Stimulated activated naive B cell treated with anti-CD40 and anti-IgM and Interleukin-4, amounts not matched to agents 10 μg/mL and 1 μg/mL and 100 μg/mL, for 72 hours (primary cell): ENCODE data around the gene USHBP1.

Experiments used
- ATAC-seq, 2 donors: fragments of 150-1000 bp; cut with Tn5 transposase; replicated peaks; 2 replicates each; pipeline ENCODE4 v1.10.0; 2021; ENCODE audit warnings: moderate library complexity in 1 of 2
- DNase-seq: peaks from one replicate; pipeline ENCODE4 v3.0.0; 2021
- H3K27ac Mint-ChIP-seq: one replicate; pipeline ENCODE4 v1.8.0; 2022; ENCODE audit warnings: mild to moderate bottlenecking, mixed read lengths
- H3K27me3 Mint-ChIP-seq, 2 donors: one replicate each; pipeline ENCODE4 v1.8.0; 2022; ENCODE audit warnings: mixed read lengths in 2 of 2
- H3K36me3 Mint-ChIP-seq, 2 donors: one replicate each; pipeline ENCODE4 v1.8.0; 2022; ENCODE audit warnings: mixed read lengths in 2 of 2, mild to moderate bottlenecking in 1 of 2
- H3K4me1 Mint-ChIP-seq, 2 donors: one replicate each; pipeline ENCODE4 v1.8.0; 2022; ENCODE audit warnings: mixed read lengths in 2 of 2, mild to moderate bottlenecking in 1 of 2
- H3K4me3 Mint-ChIP-seq, 2 donors: one replicate each; pipeline ENCODE4 v1.8.0; 2022; ENCODE audit warnings: mild to moderate bottlenecking in 2 of 2, mixed read lengths in 2 of 2, moderate library complexity in 1 of 2
- H3K9me3 Mint-ChIP-seq, 2 donors: one replicate each; pipeline ENCODE4 v1.8.0; 2022; ENCODE audit warnings: mixed read lengths in 2 of 2, mild to moderate bottlenecking in 1 of 2

The USHBP1 gene

GRCh38 chr19:17229890-17230289, 34.7 kb downstream of the USHBP1 start:
- DNase-seq (no peak), ATAC-seq (no peak)
- Mint-ChIP-seq H3K36me3 (peaks cover 22 to 38% of the 10 kb centered on the region in 2 donors), H3K4me1 (peaks cover 10 to 19% of the 10 kb centered on the region in 2 donors), H3K27ac (no peak overlapping the region), H3K4me3 (no peak overlapping the region), H3K27me3 (no peaks in the 10 kb centered on the region), H3K9me3 (no peaks in the 10 kb centered on the region)

DNA sequence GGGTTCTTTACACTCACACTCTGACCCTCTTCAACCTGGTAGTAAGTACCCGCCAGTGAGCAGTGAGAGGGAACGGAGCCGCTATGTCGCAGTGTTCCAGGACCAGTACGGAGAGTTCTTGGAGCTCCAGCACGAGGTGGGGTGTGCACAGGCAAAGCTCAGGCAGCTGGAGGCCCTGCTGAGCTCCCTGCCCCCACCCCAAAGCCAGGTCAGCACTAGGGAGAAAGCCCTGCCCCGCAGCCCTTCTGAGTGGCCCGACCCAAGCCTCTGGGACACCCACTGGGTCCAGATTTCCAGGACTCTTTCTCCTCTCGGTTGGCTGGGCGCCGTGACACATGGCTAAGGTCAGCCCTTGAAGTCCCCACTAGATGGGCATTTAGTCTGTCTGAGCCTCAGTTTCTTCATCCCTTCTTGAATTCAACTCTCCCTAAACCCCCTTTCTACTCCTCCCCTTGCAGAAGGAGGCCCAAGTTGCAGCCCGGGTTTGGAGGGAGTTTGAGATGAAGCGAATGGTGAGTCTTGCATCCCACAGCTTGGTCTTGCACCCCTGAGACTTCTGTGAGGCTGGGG, 36.7 kb downstream of the USHBP1 start:
- Mint-ChIP-seq H3K36me3 (peaks cover 22 to 34% of the 10 kb centered on the region in 2 donors), H3K27me3 (no peaks in the 10 kb centered on the region), H3K9me3 (no peaks in the 10 kb centered on the region), H3K4me3 (no peak overlapping the region), H3K4me1 (peaks cover 4 to 12% of the 10 kb centered on the region in 2 donors), H3K27ac (no peak overlapping the region)
- DNase-seq (no peak), ATAC-seq (no peak)

GRCh38 chr19:17226002-17226933, 38.3 kb downstream of the USHBP1 start, which contains the start of gene OCEL1:
TSS of gene OCEL1 (plus strand) at chr19:17226226. CDS start at chr19:17226248, 22 bp downstream.
- Mint-ChIP-seq H3K4me3 (peak within 1 kb of the TSS; percentile 89), H3K4me1 (peaks cover 4 to 12% of the 10 kb centered on the region in 2 donors), H3K36me3 (peaks cover 16 to 22% of the 10 kb centered on the region in 2 donors), H3K27me3 (no peaks in the 10 kb centered on the region), H3K9me3 (no peaks in the 10 kb centered on the region), H3K27ac (peak within 1 kb of the TSS; percentile 92)
- peak; percentile 94 for DNase-seq
- peak; percentile 91 to 93 for ATAC-seq

GRCh38 chr19:17225053-17225452, 39.5 kb downstream of the USHBP1 start:
- DNase-seq (no peak), ATAC-seq (no peak)
- Mint-ChIP-seq H3K4me3 (peak overlapping the region; percentile 36 to 89), H3K36me3 (peaks cover 13 to 18% of the 10 kb centered on the region in 2 donors), H3K4me1 (peaks cover 4 to 12% of the 10 kb centered on the region in 2 donors), H3K9me3 (no peaks in the 10 kb centered on the region), H3K27me3 (no peaks in the 10 kb centered on the region), H3K27ac (peak overlapping the region; percentile 77)

DNA sequence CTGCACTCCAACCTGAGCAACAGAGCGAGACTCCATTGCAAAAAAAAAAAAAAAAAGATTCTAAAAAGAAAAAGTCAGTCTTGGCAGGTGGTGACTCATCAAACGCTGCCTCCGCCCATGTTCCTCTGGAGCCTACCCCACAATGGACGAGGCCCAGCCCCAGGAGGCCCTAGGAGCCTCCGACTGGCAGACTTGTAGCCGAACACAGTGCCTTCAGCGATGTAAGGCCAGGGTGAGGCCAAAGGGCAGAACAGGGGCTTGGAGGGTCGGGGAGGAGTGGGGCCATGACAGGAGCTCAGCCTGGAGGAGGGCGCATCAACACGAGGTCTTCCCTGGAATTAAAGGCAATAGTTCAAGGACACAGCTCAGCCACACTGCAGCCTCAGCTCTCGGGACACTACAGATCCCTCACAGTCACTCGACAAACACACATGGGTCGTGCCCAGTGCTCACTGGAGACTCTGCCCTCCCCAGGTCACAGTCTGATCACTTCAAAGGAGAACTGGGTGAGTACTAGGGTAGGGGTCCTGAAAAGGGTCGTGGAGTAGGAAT, 44.3 kb downstream of the USHBP1 start:
- peaks cover 0 to 2% of the 10 kb centered on the region in 2 donors for H3K9me3 Mint-ChIP-seq
- no peak overlapping the region for H3K27ac Mint-ChIP-seq
- H3K4me1 Mint-ChIP-seq: peaks cover 2 to 21% of the 10 kb centered on the region in 2 donors
- peaks cover 24 to 38% of the 10 kb centered on the region in 2 donors for H3K36me3 Mint-ChIP-seq
- no peaks in the 10 kb centered on the region for H3K27me3 Mint-ChIP-seq
- DNase-seq: no peak
- ATAC-seq: no peak
- no peak overlapping the region for H3K4me3 Mint-ChIP-seq

DNA sequence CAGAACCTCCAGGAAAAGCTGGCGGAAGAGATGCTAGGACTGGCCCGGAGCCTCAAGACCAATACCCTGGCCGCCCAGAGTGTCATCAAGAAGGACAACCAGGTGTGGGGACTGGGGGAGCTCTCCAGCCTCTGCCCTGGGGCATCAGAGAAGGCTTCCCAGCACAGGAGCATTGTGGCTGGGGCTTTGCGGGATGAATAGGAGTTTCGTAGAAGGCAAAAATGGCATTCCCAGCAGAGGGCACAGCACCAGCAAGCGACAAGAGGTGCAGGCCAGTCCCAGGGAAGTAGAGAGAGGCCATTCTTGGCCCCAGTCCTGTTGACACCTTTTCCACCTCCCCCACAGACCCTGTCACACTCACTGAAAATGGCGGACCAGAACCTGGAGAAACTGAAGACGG, 45.3 kb downstream of the USHBP1 start:
- no peak for DNase-seq
- peaks cover 0 to 2% of the 10 kb centered on the region in 2 donors for H3K9me3 Mint-ChIP-seq
- no peak for ATAC-seq
- peaks cover 6 to 28% of the 10 kb centered on the region in 2 donors for H3K4me1 Mint-ChIP-seq
- H3K36me3 Mint-ChIP-seq: peaks cover 24 to 38% of the 10 kb centered on the region in 2 donors
- H3K27me3 Mint-ChIP-seq: no peaks in the 10 kb centered on the region
- H3K27ac Mint-ChIP-seq: peak overlapping the region; percentile 15
- H3K4me3 Mint-ChIP-seq: no peak overlapping the region

GRCh38 chr19:17216058-17216670, 48.4 kb downstream of the USHBP1 start:
- H3K9me3 Mint-ChIP-seq: peaks cover 0 to 2% of the 10 kb centered on the region in 2 donors
- H3K27ac Mint-ChIP-seq: peak overlapping the region; percentile 94
- H3K4me1 Mint-ChIP-seq: peaks cover 9 to 29% of the 10 kb centered on the region in 2 donors

GRCh38 chr19:17215127-17215971, 49.2 kb downstream of the USHBP1 start, which contains the start of gene USE1:
TSS of gene USE1 (plus strand) at chr19:17215357. CDS start at chr19:17215406, 49 bp downstream.
- peak; percentile 94 to 98 for ATAC-seq
- Mint-ChIP-seq H3K9me3 (peaks cover 0 to 2% of the 10 kb centered on the region in 2 donors), H3K36me3 (peaks cover 36 to 59% of the 10 kb centered on the region in 2 donors), H3K27ac (peak within 1 kb of the TSS; percentile 94), H3K4me3 (peak within 1 kb of the TSS; percentile 86 to 90), H3K27me3 (no peaks in the 10 kb centered on the region), H3K4me1 (peaks cover 12 to 32% of the 10 kb centered on the region in 2 donors)
- DNase-seq: peak; percentile 83

More at GRCh38 chr19:17216058-17216670, 48.4 kb downstream of the USHBP1 start:
- peak overlapping the region; percentile 86 to 90 for H3K4me3 Mint-ChIP-seq
- peaks cover 31 to 56% of the 10 kb centered on the region in 2 donors for H3K36me3 Mint-ChIP-seq
- ATAC-seq: no peak
- no peaks in the 10 kb centered on the region for H3K27me3 Mint-ChIP-seq
- no peak for DNase-seq

DNA sequence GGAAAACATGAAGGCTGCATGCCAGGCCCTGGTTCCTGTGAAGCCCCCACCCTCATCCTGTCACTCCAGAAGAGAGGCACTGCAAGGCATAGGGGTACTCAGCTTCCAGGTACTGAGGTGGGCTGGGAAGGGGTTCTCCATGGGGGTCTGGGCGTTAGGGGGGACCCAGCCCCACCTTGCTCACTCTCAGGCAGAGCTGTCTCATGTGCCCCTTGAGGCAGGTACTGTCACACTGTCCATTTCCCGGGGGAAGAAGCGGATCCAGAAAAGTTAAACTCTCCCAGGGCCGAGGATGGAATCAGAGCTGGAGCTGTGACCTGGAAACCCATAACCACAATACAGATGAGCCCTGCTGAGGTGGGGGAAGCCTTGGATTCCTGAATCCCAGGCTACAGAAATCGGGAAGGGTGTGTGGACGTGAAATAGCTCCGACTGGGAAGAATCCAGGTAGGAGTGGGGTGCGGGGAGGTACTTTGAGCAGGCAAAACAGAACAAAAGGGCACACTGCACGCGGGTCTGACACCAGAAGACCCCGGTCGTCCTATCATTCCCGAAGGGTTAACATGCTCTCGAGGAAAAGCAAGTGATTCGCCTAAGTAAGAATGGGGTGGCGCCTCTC, 49.9 kb downstream of the USHBP1 start:
- Mint-ChIP-seq H3K36me3 (peaks cover 39 to 60% of the 10 kb centered on the region in 2 donors), H3K27ac (peak overlapping the region; percentile 94), H3K9me3 (peaks cover 0 to 4% of the 10 kb centered on the region in 2 donors), H3K4me1 (peaks cover 17 to 40% of the 10 kb centered on the region in 2 donors), H3K27me3 (no peaks in the 10 kb centered on the region), H3K4me3 (peak overlapping the region; percentile 86 to 90)
- ATAC-seq (no peak), DNase-seq (no peak)

- DNase-seq: no peak
- Mint-ChIP-seq H3K4me3 (peak overlapping the region in 1 of 2 donors; percentile 6), H3K27me3 (no peaks in the 10 kb centered on the region), H3K27ac (peak overlapping the region; percentile 5), H3K9me3 (peaks cover 4 to 5% of the 10 kb centered on the region in 2 donors), H3K36me3 (peaks cover 43 to 64% of the 10 kb centered on the region in 2 donors), H3K4me1 (peaks cover 24 to 50% of the 10 kb centered on the region in 2 donors)
- no peak for ATAC-seq
These were observed 51.2 kb downstream of the USHBP1 start for GRCh38 chr19:17213334-17213733.

DNA sequence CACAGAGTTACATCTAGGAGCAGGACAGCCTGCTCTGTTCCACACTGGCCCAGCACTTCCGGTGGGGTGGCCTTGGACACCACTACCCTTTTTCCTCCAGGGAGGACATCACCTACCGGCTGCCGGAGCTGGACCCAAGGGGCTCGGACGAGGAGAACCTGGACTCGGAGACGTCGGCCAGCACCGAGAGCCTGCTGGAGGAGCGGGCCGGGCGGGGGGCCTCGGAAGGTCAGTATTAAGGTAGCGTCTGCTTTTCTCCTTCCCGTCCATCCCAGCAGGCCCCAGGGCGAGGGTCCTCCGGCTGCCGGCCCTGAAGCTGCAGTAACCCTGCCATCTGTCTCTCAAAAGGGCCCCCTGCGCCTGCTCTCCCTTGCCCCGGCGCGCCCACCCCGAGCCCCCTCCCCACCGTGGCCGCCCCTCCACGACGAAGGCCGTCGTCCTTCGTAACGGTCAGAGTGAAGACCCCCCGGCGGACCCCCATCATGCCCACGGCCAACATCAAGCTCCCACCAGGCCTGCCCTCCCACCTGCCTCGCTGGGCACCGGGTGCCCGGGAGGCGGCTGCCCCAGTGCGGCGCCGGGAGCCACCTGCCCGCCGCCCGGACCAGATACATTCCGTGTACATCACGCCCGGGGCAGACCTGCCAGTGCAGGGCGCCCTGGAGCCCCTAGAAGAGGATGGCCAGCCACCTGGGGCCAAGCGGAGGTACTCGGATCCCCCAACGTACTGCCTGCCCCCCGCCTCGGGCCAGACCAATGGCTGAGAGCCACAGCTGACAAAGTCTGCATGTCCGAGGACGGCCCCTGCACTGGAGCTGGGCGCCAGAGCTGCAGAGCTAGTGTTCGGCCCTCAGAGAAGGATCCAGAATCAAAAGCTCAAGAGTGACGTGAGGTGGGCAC, 52.7 kb downstream of the USHBP1 start:
- Mint-ChIP-seq H3K27me3 (no peaks in the 10 kb centered on the region), H3K4me3 (no peak overlapping the region), H3K27ac (no peak overlapping the region), H3K9me3 (peaks cover 4 to 5% of the 10 kb centered on the region in 2 donors), H3K36me3 (peaks cover 36 to 55% of the 10 kb centered on the region in 2 donors), H3K4me1 (peaks cover 23 to 41% of the 10 kb centered on the region in 2 donors)
- ATAC-seq (no peak), DNase-seq (no peak)

DNA sequence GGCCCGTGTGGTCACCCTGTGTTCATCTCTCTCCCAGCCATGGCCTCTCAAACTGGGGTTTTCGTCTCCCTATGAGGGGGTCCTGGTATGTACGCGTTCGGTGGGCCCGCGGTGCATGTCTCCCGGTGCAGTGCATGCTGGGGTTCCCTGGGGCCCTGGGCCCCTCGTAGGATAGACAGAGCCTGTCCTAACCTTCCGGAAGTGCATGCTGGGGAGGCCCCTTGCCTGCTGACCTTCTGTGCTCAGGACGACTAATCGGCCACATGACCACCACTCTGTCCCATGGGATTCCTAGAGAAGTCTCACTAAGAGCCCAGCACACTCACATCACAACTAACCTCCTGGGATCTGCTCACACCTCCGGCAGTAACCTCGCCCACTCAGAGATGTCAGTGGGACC, 54.2 kb downstream of the USHBP1 start:
- DNase-seq: no peak
- ATAC-seq: peak; percentile 11 to 31
- Mint-ChIP-seq H3K27me3 (no peaks in the 10 kb centered on the region), H3K27ac (peak overlapping the region; percentile 71), H3K4me1 (peaks cover 23 to 28% of the 10 kb centered on the region in 2 donors), H3K9me3 (peaks cover 4 to 5% of the 10 kb centered on the region in 2 donors), H3K36me3 (peaks cover 35 to 52% of the 10 kb centered on the region in 2 donors), H3K4me3 (peak overlapping the region in 1 of 2 donors; percentile 22)
